Endothelial cell of umbilical vein (primary cell): Measurements from ENCODE around the gene UQCC2. TPM values are rescaled to one million over a fixed set of nuclear protein-coding genes. Genes with fewer than 3 reads are reported as not detected.

ENCODE experiments used
- BruUV-seq: library from RNA; stranded (reverse); fragments of 400-500 nt; replicated peaks from 2 replicates; lab custom pipeline; 2021; lab: Mats Ljungman, UMichigan
- CTCF ChIA-PET: fragments of 300-600, 350-600 bp; sonication (Branson Sonifier 250); formaldehyde crosslinking; loops from one replicate; lab custom pipeline; 2021; ENCODE audit warnings: antibody characterized with exemption, inconsistent platforms; lab: Charles Lee
- POLR2A ChIA-PET: fragments of 300-600, 350-600 bp; sonication (Branson Sonifier 250); formaldehyde crosslinking; loops from one replicate; lab custom pipeline; 2021; ENCODE audit warnings: antibody characterized with exemption, inconsistent platforms; lab: Charles Lee
- DNase-seq: peaks from one replicate; pipeline ENCODE4 v3.0.0-alpha.2; 2011; ENCODE audit warnings: low read depth, low spot score
- FAIRE-seq: peaks from 2 replicates; lab custom pipeline; 2011; peaks lifted over from hg19 to GRCh38; lab: Jason Lieb, UNC
- H2AFZ ChIP-seq: 2 replicates; pipeline ENCODE4 v1.6.0; 2012; ENCODE audit warnings: low read depth, low read length, control low read depth, inconsistent platforms
- H3K27ac ChIP-seq: 2 replicates; pipeline ENCODE4 v1.5.1; 2011; ENCODE audit warnings: low read depth, mild to moderate bottlenecking, control low read depth, low read length, moderate library complexity; ENCODE audit not compliant: insufficient read depth
- H3K27me3 ChIP-seq, 2 experiments: 2 replicates each; pipeline versions ENCODE4 v1.6.0 to v1.6.1; 2011; ENCODE audit warnings: low read length in 2 of 2, mixed read lengths in 1 of 2; ENCODE audit not compliant: control insufficient read depth in 2 of 2, insufficient read depth in 2 of 2
- H3K36me3 ChIP-seq, 2 experiments: 2 replicates in 1 of 2; 3 replicates in 1 of 2; pipeline ENCODE4 v1.5.1; 2011; ENCODE audit warnings: low read length in 2 of 2, mild to moderate bottlenecking in 1 of 2, moderate library complexity in 1 of 2; ENCODE audit not compliant: control insufficient read depth in 2 of 2, insufficient read depth in 2 of 2; ENCODE audit errors: extremely low read depth in 1 of 2
- H3K4me1 ChIP-seq: 3 replicates; pipeline ENCODE4 v1.5.1; 2011; ENCODE audit warnings: mild to moderate bottlenecking, low read length; ENCODE audit not compliant: control insufficient read depth, insufficient read depth; ENCODE audit errors: extremely low read depth
- H3K4me2 ChIP-seq: 2 replicates; pipeline ENCODE4 v1.6.1; 2011; ENCODE audit warnings: low read length, control low read depth, mixed read lengths; ENCODE audit not compliant: insufficient read depth
- H3K4me3 ChIP-seq, 3 experiments: fragments of 200-600 bp in 1 of 3; sonication (generic), shearing (Covaris generic) in 1 of 3; replicated peaks in 1 of 3; 2 replicates each; pipeline ENCODE4 v1.5.1; 2011 to 2016; ENCODE audit warnings: control low read depth in 3 of 3, low read length in 3 of 3, mild to moderate bottlenecking in 2 of 3, inconsistent platforms in 1 of 3, low read depth in 1 of 3, moderate library complexity in 1 of 3; ENCODE audit not compliant: insufficient read depth in 1 of 3
- H3K79me2 ChIP-seq: 2 replicates; pipeline ENCODE4 v1.6.0; 2012; ENCODE audit warnings: low read length, inconsistent platforms; ENCODE audit not compliant: control insufficient read depth, insufficient read depth
- H3K9ac ChIP-seq: replicated peaks from 2 replicates; pipeline ENCODE3; 2011; ENCODE audit warnings: low read length, control low read depth; ENCODE audit not compliant: insufficient read depth; ENCODE audit errors: extremely low read depth
- H3K9me1 ChIP-seq: replicated peaks from 3 replicates; pipeline ENCODE4 v1.6.0; 2011; ENCODE audit warnings: mild to moderate bottlenecking, low read length; ENCODE audit not compliant: control insufficient read depth, insufficient read depth; ENCODE audit errors: extremely low read depth
- H3K9me3 ChIP-seq: replicated peaks from 2 replicates; pipeline ENCODE4 v1.5.1; 2012; ENCODE audit warnings: low read length, inconsistent platforms; ENCODE audit not compliant: control insufficient read depth, insufficient read depth
- H4K20me1 ChIP-seq: replicated peaks from 2 replicates; pipeline ENCODE3; 2011; ENCODE audit warnings: mild to moderate bottlenecking, low read length; ENCODE audit not compliant: control insufficient read depth, insufficient read depth; ENCODE audit errors: extremely low read depth
- EZH2 ChIP-seq: IDR thresholded peaks from 2 replicates; pipeline ENCODE4 v1.6.1; 2012; ENCODE audit warnings: borderline replicate concordance, low read depth, mild to moderate bottlenecking, moderate library complexity, low read length, inconsistent platforms; ENCODE audit not compliant: severe bottlenecking
- FOS ChIP-seq: IDR thresholded peaks from 2 replicates; pipeline ENCODE4 v1.6.1; 2011; ENCODE audit warnings: mild to moderate bottlenecking, low read length, moderate library complexity, borderline replicate concordance; ENCODE audit not compliant: insufficient read depth
- GATA2 ChIP-seq: IDR thresholded peaks from 2 replicates; pipeline ENCODE4 v1.7.0; 2011; ENCODE audit warnings: low read depth, mild to moderate bottlenecking, moderate library complexity, mixed read lengths, low read length; ENCODE audit not compliant: insufficient read length, insufficient read depth
- JUN ChIP-seq: IDR thresholded peaks from 2 replicates; pipeline ENCODE4 v1.6.1; 2011; ENCODE audit warnings: borderline replicate concordance, low read depth; ENCODE audit not compliant: insufficient read length, insufficient read depth
- MYC ChIP-seq: IDR thresholded peaks from one replicate; pipeline ENCODE4 v1.6.1; 2011; ENCODE audit warnings: mild to moderate bottlenecking, low read depth, low read length
- POLR2A ChIP-seq: IDR thresholded peaks from 2 replicates; pipeline ENCODE4 v1.6.1; 2012; ENCODE audit warnings: low read depth, mild to moderate bottlenecking, control low read depth, low read length
- POLR2AphosphoS5 ChIP-seq: IDR thresholded peaks from 2 replicates; pipeline ENCODE4 v1.6.1; 2012; ENCODE audit warnings: low read depth, mild to moderate bottlenecking, control low read depth, low read length, moderate library complexity; ENCODE audit not compliant: insufficient read depth
- dilution Hi-C: fragments of 300-500 bp; cut with MboI; formaldehyde crosslinking; loops from one replicate; pipeline ENCODE4 v1.15.0; 2019; ENCODE audit warnings: low sequenced_read_pairs; ENCODE audit not compliant: extremely low pct_ligation_motif_present
- intact Hi-C: fragments of 100-400 bp; cut with micrococcal nuclease; formaldehyde crosslinking; loops from one replicate; pipeline ENCODE4 v1.10.0; 2022
- polyA plus RNA-seq, 4 experiments: library from polyadenylated mRNA; depleted of rRNA in 3 of 4; stranded (reverse) in 3 of 4; unstranded in 1 of 4; fragments of >200 nt; gene quantifications; 2 replicates each; pipeline versions ENCODE4 v1.2.1 to v1.2.3, GENCODE V29; 2011 to 2012; ENCODE audit warnings: missing spikeins in 1 of 4
- total RNA-seq: library from RNA; stranded (reverse); gene quantifications from 2 replicates; pipeline ENCODE4 v1.2.3, GENCODE V29; 2021
- TF ChIP-seq, protein P1 (sequence below), 2 donors: IDR thresholded peaks; 1 replicate in 1 of 2; 2 replicates in 1 of 2; pipeline ENCODE4 v1.5.1; 2011; ENCODE audit warnings: low read length in 2 of 2, mild to moderate bottlenecking in 2 of 2, moderate library complexity in 2 of 2, control low read depth in 1 of 2, inconsistent platforms in 1 of 2, low read depth in 1 of 2; ENCODE audit not compliant: insufficient read depth in 1 of 2; ENCODE audit errors: extremely low read depth in 1 of 2
- TF ChIP-seq, protein P2 (sequence below): IDR thresholded peaks from 2 replicates; pipeline ENCODE4 v1.6.1; 2011; ENCODE audit not compliant: insufficient read depth, insufficient read length

UQCC2 gene
- total and polyA plus RNA-seq, 2 donors (not counting 3 experiments of a cell fraction or from before 2014, with no cell fraction given), result 46.3 to 95.3 TPM

DNA sequence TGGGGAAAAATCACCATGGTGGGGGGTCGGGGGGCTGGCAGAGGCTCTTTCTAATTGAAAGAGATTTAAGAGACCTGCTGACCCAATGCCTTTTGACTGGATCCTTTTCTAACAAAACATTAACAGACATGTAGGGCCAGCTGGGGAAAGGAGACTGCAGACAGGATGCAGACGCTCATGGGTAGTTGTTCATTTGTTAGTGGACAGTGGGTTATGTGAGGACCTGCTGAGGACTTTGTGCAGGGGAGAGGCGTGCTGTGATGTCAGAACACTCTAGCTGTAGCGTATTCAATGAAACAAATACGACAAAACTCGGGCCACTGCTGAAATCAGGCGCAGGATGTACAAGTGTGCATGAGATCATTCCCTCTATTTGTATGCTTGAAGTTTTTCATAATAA, 34.0 kb upstream of the UQCC2 start:
- ChIA-PET CTCF (interaction anchor here (1.2 to 7.7 kb wide), 10 partner anchors 16 to 410 kb away, joined by 3 to 122 read pairs (median 7); partner anchors contain the start of gene UQCC2), POLR2A (no interaction called here)
- FAIRE-seq, result no peak
- H3K4me3 ChIP-seq, result no peak overlapping the region
- intact Hi-C loops (loop anchor here (2.0 kb wide), 1 partner anchor 23 kb away; no protein-coding TSS in a partner anchor), dilution Hi-C loops (no loop called here)
- H3K4me2 ChIP-seq, result no peak overlapping the region
- H3K36me3 ChIP-seq, result no peaks in the 10 kb centered on the region
- H3K27me3 ChIP-seq, result peaks cover 4 to 9% of the 10 kb centered on the region in 2 experiments
- H3K4me1 ChIP-seq, result no peaks in the 10 kb centered on the region
- no TSS peak for BruUV-seq
- H3K79me2 ChIP-seq, result no peaks in the 10 kb centered on the region
- TF ChIP-seq EZH2 (no peak), JUN (no peak)
- TF ChIP-seq, protein P1, sequence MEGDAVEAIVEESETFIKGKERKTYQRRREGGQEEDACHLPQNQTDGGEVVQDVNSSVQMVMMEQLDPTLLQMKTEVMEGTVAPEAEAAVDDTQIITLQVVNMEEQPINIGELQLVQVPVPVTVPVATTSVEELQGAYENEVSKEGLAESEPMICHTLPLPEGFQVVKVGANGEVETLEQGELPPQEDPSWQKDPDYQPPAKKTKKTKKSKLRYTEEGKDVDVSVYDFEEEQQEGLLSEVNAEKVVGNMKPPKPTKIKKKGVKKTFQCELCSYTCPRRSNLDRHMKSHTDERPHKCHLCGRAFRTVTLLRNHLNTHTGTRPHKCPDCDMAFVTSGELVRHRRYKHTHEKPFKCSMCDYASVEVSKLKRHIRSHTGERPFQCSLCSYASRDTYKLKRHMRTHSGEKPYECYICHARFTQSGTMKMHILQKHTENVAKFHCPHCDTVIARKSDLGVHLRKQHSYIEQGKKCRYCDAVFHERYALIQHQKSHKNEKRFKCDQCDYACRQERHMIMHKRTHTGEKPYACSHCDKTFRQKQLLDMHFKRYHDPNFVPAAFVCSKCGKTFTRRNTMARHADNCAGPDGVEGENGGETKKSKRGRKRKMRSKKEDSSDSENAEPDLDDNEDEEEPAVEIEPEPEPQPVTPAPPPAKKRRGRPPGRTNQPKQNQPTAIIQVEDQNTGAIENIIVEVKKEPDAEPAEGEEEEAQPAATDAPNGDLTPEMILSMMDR (IDR thresholded peaks at IDR 0.05; ENCODE audit: extremely low read depth in 1 of 2, insufficient read depth in 1 of 2, low read depth in 1 of 2, low read length in 2 of 2), result no peak
- no peaks in the 10 kb centered on the region for H3K9me1 ChIP-seq
- H2AFZ ChIP-seq, result no peak overlapping the region
- no peaks in the 10 kb centered on the region for H4K20me1 ChIP-seq
- DNase-seq, result no peak
- H3K9me3 ChIP-seq, result no peaks in the 10 kb centered on the region
- H3K27ac ChIP-seq, result no peak overlapping the region
- no peak overlapping the region for H3K9ac ChIP-seq

DNA sequence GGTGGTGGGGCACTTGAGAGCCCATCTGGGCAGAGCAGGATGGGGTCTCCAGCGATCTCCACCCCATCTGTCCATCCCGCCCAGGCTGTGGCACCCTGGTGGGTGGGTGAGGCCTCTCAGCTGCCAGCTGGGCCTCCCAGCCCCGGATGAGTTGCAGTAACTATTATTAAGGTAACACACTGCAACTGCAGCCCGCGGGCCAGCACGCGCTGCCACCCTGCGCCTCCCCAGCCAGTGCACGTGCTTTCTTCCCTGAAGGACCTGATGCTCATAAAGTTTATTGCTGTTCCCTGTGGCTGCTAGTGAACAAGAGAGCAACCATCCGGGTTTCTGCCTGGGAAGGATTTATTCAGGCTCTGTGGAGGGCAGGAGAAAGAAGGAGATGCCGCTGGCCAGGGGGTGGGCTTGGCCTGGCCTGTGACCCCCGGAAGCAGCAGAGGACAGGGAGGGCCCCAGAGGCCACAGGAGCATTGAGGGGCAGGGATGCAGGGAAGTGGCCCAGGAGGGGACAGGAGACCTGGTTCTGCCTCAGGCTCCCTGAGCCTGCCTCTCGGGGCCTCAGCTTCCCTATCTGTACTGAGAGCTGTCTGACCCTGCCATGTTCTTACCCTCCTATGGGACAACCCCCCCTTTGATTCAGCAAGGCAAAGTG, 33.5 kb upstream of the UQCC2 start:
- FAIRE-seq (no peak), DNase-seq (no peak)
- no peak overlapping the region for H3K4me3 ChIP-seq
- peaks cover 4 to 9% of the 10 kb centered on the region in 2 experiments for H3K27me3 ChIP-seq
- ChIA-PET CTCF (interaction anchor here (0.6 to 7.7 kb wide), 18 partner anchors 9 to 417 kb away, joined by 3 to 122 read pairs (median 5); partner anchors contain the start of gene UQCC2), POLR2A (no interaction called here)
- H3K9ac ChIP-seq, result no peak overlapping the region
- H3K9me3 ChIP-seq, result no peaks in the 10 kb centered on the region
- H3K9me1 ChIP-seq, result no peaks in the 10 kb centered on the region
- no peaks in the 10 kb centered on the region for H4K20me1 ChIP-seq
- TF ChIP-seq, protein P1 (IDR thresholded peaks at IDR 0.05; ENCODE audit: extremely low read depth in 1 of 2, insufficient read depth in 1 of 2, low read depth in 1 of 2, low read length in 2 of 2), result no peak
- TF ChIP-seq GATA2, result no peak
- no peak for TF ChIP-seq EZH2
- no peak for TF ChIP-seq POLR2A
- TF ChIP-seq POLR2AphosphoS5, result no peak
- TF ChIP-seq, protein P2, sequence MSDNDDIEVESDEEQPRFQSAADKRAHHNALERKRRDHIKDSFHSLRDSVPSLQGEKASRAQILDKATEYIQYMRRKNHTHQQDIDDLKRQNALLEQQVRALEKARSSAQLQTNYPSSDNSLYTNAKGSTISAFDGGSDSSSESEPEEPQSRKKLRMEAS, result no peak
- no peak for TF ChIP-seq FOS
- no peak for TF ChIP-seq JUN
- TF ChIP-seq MYC, result no peak
- no peaks in the 10 kb centered on the region for H3K36me3 ChIP-seq
- intact Hi-C loops, result loop anchor here (1.0 to 2.0 kb wide), 4 partner anchors 24 to 409 kb away; no protein-coding TSS in a partner anchor
- no peak overlapping the region for H2AFZ ChIP-seq
- H3K4me2 ChIP-seq, result no peak overlapping the region
- dilution Hi-C loops, result no loop called here
- H3K27ac ChIP-seq, result no peak overlapping the region
- no peaks in the 10 kb centered on the region for H3K79me2 ChIP-seq
- no peaks in the 10 kb centered on the region for H3K4me1 ChIP-seq
- no TSS peak for BruUV-seq
